ENCODE measurements around the gene LRP1B. TPM values are rescaled to one million over a fixed set of nuclear protein-coding genes. Genes with fewer than 3 reads are reported as not detected.

LRP1B gene
- total and polyA plus RNA-seq, 7 experiments from 2014 or later: 0.10 TPM; not detected in 6

DNA sequence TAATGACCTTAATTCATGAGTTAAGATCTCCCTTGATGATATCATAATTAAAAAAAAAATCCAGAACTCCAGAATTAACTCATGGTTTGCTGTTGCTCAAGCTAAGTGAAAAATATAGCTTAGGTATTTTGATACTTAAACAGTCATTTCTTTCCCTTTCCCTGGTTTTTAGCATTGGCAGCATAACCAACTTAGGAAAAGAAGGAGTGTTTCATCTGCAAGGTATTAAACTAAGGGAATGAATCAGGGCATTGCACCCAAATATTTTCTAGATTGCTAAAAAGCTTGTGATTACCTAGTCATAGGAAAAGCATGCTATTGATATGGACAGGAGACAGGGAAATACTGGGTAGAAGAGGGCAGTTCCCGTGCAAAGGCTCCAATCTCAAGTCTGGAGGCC, 207.2 kb downstream of the LRP1B start:
- CTCF ChIA-PET: no interaction called here
- H3K27me3 ChIP-seq (ENCODE audit: control insufficient read depth in 2 of 2, insufficient read depth in 2 of 2, low read length in 2 of 2): no peaks in the 10 kb centered on the region
- no peaks in the 10 kb centered on the region for H3K36me3 ChIP-seq (ENCODE audit: control insufficient read depth in 2 of 3, insufficient read depth in 3 of 3, low read length in 3 of 3)

DNA sequence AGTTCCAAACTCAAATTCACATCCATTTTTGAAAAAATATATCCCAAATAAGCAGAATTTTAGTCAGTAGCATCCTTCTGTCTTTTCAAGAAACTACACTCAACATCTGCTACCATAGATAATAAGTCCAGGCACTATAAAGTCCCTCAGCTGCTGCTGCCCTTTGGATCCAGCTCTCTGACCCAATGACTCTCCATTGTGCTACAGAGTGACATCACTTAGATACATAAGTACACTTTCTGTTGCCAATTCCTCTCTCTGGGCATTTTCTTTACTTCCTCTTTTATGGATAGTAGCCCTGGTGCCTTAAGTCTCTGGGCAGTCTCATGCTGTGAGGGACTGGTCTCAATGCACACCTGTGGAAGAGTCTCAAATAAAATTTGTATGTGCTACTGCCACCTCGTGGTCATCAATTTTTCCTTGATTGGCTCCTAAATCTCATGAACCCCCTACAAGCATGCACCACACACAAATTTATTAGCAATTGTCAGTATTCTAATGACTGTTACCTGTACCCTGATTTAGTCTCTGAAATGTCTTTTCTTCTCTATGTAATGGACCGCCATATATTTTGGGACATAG, 219.2 kb downstream of the LRP1B start:
- H3K36me3 Mint-ChIP-seq: no peaks in the 10 kb centered on the region

More for the DNA sequence above, 207.2 kb downstream of the LRP1B start:
- Mint-ChIP-seq H3K27me3 (no peaks in the 10 kb centered on the region), H3K4me3 (no peak overlapping the region), H3K36me3 (no peaks in the 10 kb centered on the region), H3K27ac (no peak overlapping the region), H3K4me1 (no peaks in the 10 kb centered on the region), H3K9me3 (peaks cover 0 to 10% (median 2%) of the 10 kb centered on the region in 11 donors)
- POLR2A ChIA-PET: no interaction called here
- no peak overlapping the region for H3K4me3 ChIP-seq (ENCODE audit: low read length)
- no peaks in the 10 kb centered on the region for H3K9me3 ChIP-seq (ENCODE audit: control insufficient read depth in 2 of 3, low read length in 3 of 3)
- no peaks in the 10 kb centered on the region for H3K4me1 ChIP-seq (ENCODE audit: control insufficient read depth in 2 of 2, insufficient read depth in 2 of 2, low read length in 2 of 2)
- H3K27ac ChIP-seq (ENCODE audit: low read depth, low read length): no peak overlapping the region
- intact Hi-C loops (cut with micrococcal nuclease): no loop called here
- DNase-seq: no peak
- no peak for ATAC-seq

DNA sequence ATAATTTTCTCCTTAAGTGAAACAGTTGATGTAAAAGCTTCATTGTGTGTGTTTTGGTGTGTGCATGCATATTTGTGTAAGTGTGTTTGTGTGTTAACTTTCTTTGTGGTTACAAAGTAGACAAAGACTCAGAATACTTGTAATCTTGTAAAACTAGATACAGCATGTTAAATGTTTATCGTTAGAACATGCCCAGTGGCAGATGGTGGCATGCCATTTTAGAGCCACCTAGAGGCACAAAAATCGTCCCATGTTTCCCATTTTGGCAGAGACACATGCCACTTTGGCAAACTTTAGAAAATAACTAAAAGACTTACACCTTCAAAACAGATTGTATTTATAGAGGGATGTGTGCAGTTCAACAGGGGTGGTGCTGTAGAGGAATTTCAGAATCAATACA, 224.1 kb downstream of the LRP1B start:
- Histone ChIP-seq H3K36me3 (ENCODE audit: control insufficient read depth in 2 of 3, insufficient read depth in 3 of 3, low read length in 3 of 3) (no peaks in the 10 kb centered on the region), H3K27ac (ENCODE audit: low read depth, low read length) (no peak overlapping the region), H3K4me1 (ENCODE audit: control insufficient read depth in 2 of 2, insufficient read depth in 2 of 2, low read length in 2 of 2) (no peaks in the 10 kb centered on the region), H3K4me3 (ENCODE audit: low read length) (no peak overlapping the region), H3K27me3 (ENCODE audit: control insufficient read depth in 2 of 2, insufficient read depth in 2 of 2, low read length in 2 of 2) (no peaks in the 10 kb centered on the region), H3K9me3 (ENCODE audit: control insufficient read depth in 2 of 3, low read length in 3 of 3) (no peaks in the 10 kb centered on the region)
- no peaks in the 10 kb centered on the region for H3K4me1 Mint-ChIP-seq
- ChIA-PET CTCF (no interaction called here), POLR2A (no interaction called here)
- intact Hi-C loops (cut with micrococcal nuclease): no loop called here
- DNase-seq (no peak), ATAC-seq (no peak)
- H3K27me3 Mint-ChIP-seq: no peaks in the 10 kb centered on the region
- H3K4me3 Mint-ChIP-seq: no peak overlapping the region
- peaks cover 0 to 2% (median 0%) of the 10 kb centered on the region in 11 donors for H3K9me3 Mint-ChIP-seq
- no peaks in the 10 kb centered on the region for H3K36me3 Mint-ChIP-seq
- no peak overlapping the region for H3K27ac Mint-ChIP-seq

More for the DNA sequence above, 219.2 kb downstream of the LRP1B start:
- Mint-ChIP-seq H3K4me3 (no peak overlapping the region), H3K4me1 (no peaks in the 10 kb centered on the region), H3K9me3 (peaks cover 0 to 16% (median 6%) of the 10 kb centered on the region in 11 donors), H3K27me3 (no peaks in the 10 kb centered on the region), H3K27ac (no peak overlapping the region)
- no peaks in the 10 kb centered on the region for H3K27me3 ChIP-seq (ENCODE audit: control insufficient read depth in 2 of 2, insufficient read depth in 2 of 2, low read length in 2 of 2)
- ChIA-PET POLR2A (no interaction called here), CTCF (no interaction called here)
- no peaks in the 10 kb centered on the region for H3K9me3 ChIP-seq (ENCODE audit: control insufficient read depth in 2 of 3, low read length in 3 of 3)
- DNase-seq (no peak), ATAC-seq (no peak)
- no peak overlapping the region for H3K4me3 ChIP-seq (ENCODE audit: low read length)
- no peak overlapping the region for H3K27ac ChIP-seq (ENCODE audit: low read depth, low read length)
- intact Hi-C loops (cut with micrococcal nuclease): no loop called here
- H3K36me3 ChIP-seq (ENCODE audit: control insufficient read depth in 2 of 3, insufficient read depth in 3 of 3, low read length in 3 of 3): no peaks in the 10 kb centered on the region
- H3K4me1 ChIP-seq (ENCODE audit: control insufficient read depth in 2 of 2, insufficient read depth in 2 of 2, low read length in 2 of 2): no peaks in the 10 kb centered on the region

DNA sequence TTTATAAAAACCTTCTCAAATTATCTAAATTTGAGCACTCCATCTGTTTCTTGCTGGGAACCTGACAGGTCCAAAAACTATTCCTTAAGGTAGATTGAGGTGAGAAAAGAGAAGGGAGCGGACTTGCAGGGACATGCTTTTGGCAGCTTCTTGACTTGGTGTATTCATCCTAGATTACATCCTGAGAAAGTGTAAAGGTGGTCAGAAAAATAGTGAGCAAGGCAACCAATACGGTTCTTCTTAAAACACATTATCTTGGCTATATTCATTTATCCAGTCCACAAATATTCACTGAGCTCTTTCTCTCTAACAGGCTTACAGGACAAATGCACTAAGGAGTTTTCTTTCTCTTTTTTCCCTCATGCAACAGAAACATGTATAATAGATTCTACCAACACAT, 230.0 kb downstream of the LRP1B start:
- H3K36me3 ChIP-seq (ENCODE audit: control insufficient read depth in 2 of 3, insufficient read depth in 3 of 3, low read length in 3 of 3): no peaks in the 10 kb centered on the region
- no peaks in the 10 kb centered on the region for H3K4me1 ChIP-seq (ENCODE audit: control insufficient read depth in 2 of 2, insufficient read depth in 2 of 2, low read length in 2 of 2)
- no peaks in the 10 kb centered on the region for H3K27me3 Mint-ChIP-seq
- H3K27me3 ChIP-seq (ENCODE audit: control insufficient read depth in 2 of 2, insufficient read depth in 2 of 2, low read length in 2 of 2): no peaks in the 10 kb centered on the region
- no peaks in the 10 kb centered on the region for H3K4me1 Mint-ChIP-seq
- CTCF ChIA-PET: no interaction called here
- DNase-seq: no peak
- intact Hi-C loops (cut with micrococcal nuclease): no loop called here
- H3K9me3 ChIP-seq (ENCODE audit: control insufficient read depth in 2 of 3, low read length in 3 of 3): no peaks in the 10 kb centered on the region
- ATAC-seq: no peak
- POLR2A ChIA-PET: no interaction called here
- H3K27ac Mint-ChIP-seq: no peak overlapping the region
- H3K36me3 Mint-ChIP-seq: no peaks in the 10 kb centered on the region
- H3K4me3 Mint-ChIP-seq: no peak overlapping the region
- no peak overlapping the region for H3K27ac ChIP-seq (ENCODE audit: low read depth, low read length)
- H3K4me3 ChIP-seq (ENCODE audit: low read length): no peak overlapping the region
- peaks cover 0 to 5% (median 0%) of the 10 kb centered on the region in 11 donors for H3K9me3 Mint-ChIP-seq

DNA sequence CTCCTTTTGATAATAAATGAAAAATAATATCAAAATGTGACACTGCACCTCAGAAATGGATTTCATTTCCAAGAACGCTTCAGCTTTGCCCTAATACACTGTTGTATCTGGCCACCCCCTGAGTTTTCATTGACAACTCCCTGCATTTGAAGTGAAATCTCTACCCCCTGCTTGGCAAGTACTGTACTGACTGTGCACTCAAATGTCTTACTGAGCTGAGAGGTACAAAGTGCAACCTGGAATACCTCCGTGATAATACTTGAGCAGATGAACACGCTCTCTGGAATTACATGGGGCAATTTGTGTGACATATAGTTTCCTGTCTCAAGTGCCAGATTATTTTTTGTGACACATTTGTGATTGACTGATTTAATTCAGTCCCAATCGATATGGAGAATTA, 231.1 kb downstream of the LRP1B start:
- intact Hi-C loops (cut with micrococcal nuclease): no loop called here
- Mint-ChIP-seq H3K27ac (no peak overlapping the region), H3K4me3 (no peak overlapping the region), H3K4me1 (no peaks in the 10 kb centered on the region), H3K27me3 (no peaks in the 10 kb centered on the region), H3K36me3 (no peaks in the 10 kb centered on the region), H3K9me3 (peaks cover 0 to 5% (median 0%) of the 10 kb centered on the region in 11 donors)
- Histone ChIP-seq H3K27ac (ENCODE audit: low read depth, low read length) (no peak overlapping the region), H3K27me3 (ENCODE audit: control insufficient read depth in 2 of 2, insufficient read depth in 2 of 2, low read length in 2 of 2) (no peaks in the 10 kb centered on the region), H3K4me3 (ENCODE audit: low read length) (no peak overlapping the region), H3K36me3 (ENCODE audit: control insufficient read depth in 2 of 3, insufficient read depth in 3 of 3, low read length in 3 of 3) (no peaks in the 10 kb centered on the region), H3K9me3 (ENCODE audit: control insufficient read depth in 2 of 3, low read length in 3 of 3) (no peaks in the 10 kb centered on the region), H3K4me1 (ENCODE audit: control insufficient read depth in 2 of 2, insufficient read depth in 2 of 2, low read length in 2 of 2) (no peaks in the 10 kb centered on the region)
- DNase-seq (no peak), ATAC-seq (no peak)
- CTCF ChIA-PET: no interaction called here
- POLR2A ChIA-PET: no interaction called here

DNA sequence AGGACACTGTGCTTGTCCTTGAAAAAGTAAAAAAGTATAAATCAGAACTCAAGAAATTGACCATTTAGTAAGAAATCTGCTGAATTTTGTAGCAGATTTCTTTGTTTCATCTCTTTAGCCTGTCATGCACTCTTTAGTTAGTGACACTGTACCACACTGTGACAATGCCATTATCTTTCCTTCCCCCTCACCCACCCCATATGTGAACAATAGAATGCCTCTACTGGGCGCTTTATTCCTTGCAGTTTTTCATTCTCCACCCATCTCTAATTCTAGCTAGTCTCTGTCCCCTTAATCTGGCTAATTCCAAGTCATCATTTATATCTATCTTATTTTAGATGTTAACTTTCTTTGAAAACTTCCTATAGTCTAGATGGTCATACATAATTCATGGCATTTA, 241.0 kb downstream of the LRP1B start:
- DNase-seq (no peak), ATAC-seq (no peak)
- Mint-ChIP-seq H3K36me3 (no peaks in the 10 kb centered on the region), H3K27ac (no peak overlapping the region), H3K4me3 (no peak overlapping the region), H3K4me1 (no peaks in the 10 kb centered on the region), H3K9me3 (peaks cover 0 to 17% (median 2%) of the 10 kb centered on the region in 11 donors), H3K27me3 (no peaks in the 10 kb centered on the region)
- ChIA-PET POLR2A (no interaction called here), CTCF (no interaction called here)
- H3K36me3 ChIP-seq (ENCODE audit: control insufficient read depth in 2 of 3, insufficient read depth in 3 of 3, low read length in 3 of 3): no peaks in the 10 kb centered on the region
- intact Hi-C loops (cut with micrococcal nuclease): no loop called here
- no peaks in the 10 kb centered on the region for H3K9me3 ChIP-seq (ENCODE audit: control insufficient read depth in 2 of 3, low read length in 3 of 3)
- H3K4me3 ChIP-seq (ENCODE audit: low read length): no peak overlapping the region
- no peak overlapping the region for H3K27ac ChIP-seq (ENCODE audit: low read depth, low read length)
- H3K4me1 ChIP-seq (ENCODE audit: control insufficient read depth in 2 of 2, insufficient read depth in 2 of 2, low read length in 2 of 2): no peaks in the 10 kb centered on the region
- no peaks in the 10 kb centered on the region for H3K27me3 ChIP-seq (ENCODE audit: control insufficient read depth in 2 of 2, insufficient read depth in 2 of 2, low read length in 2 of 2)

DNA sequence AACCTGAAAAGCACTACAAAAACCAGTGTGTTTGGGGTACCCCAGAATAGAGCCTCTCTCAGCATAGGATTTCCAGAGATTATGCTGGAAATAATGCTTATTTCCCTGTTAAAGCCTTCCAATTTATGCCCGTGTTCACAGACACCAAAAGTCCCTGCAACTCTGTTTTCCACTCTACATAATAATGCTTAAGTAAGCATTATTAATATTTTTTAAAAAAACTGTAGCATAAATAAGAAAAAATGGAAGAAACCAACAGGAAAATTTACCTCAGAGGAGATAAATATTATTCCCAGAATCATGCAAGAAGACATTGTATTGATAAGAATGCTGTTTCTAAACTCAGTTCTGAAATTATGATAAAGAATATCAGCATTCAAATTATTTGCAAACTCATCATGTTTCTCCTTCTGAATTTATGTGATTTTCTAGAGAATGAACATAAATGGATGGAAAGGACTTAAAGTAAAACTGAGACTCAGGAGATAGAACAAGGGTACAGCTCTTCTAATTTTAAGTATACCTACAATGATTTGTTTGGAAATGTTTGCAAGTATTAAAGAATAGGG, 241.7 kb downstream of the LRP1B start:
- H3K36me3 ChIP-seq (ENCODE audit: control insufficient read depth in 2 of 3, insufficient read depth in 3 of 3, low read length in 3 of 3): no peaks in the 10 kb centered on the region
- ChIA-PET POLR2A (no interaction called here), CTCF (no interaction called here)
- no peaks in the 10 kb centered on the region for H3K36me3 Mint-ChIP-seq
- no peaks in the 10 kb centered on the region for H3K4me1 Mint-ChIP-seq
- H3K27me3 ChIP-seq (ENCODE audit: control insufficient read depth in 2 of 2, insufficient read depth in 2 of 2, low read length in 2 of 2): no peaks in the 10 kb centered on the region
- H3K9me3 Mint-ChIP-seq: peaks cover 0 to 17% (median 2%) of the 10 kb centered on the region in 11 donors
- intact Hi-C loops (cut with micrococcal nuclease): no loop called here
- H3K9me3 ChIP-seq (ENCODE audit: control insufficient read depth in 2 of 3, low read length in 3 of 3): no peaks in the 10 kb centered on the region
- no peak for ATAC-seq
- H3K4me3 ChIP-seq (ENCODE audit: low read length): no peak overlapping the region
- no peak overlapping the region for H3K27ac ChIP-seq (ENCODE audit: low read depth, low read length)
- no peaks in the 10 kb centered on the region for H3K4me1 ChIP-seq (ENCODE audit: control insufficient read depth in 2 of 2, insufficient read depth in 2 of 2, low read length in 2 of 2)
- H3K27ac Mint-ChIP-seq: no peak overlapping the region
- DNase-seq: no peak
- no peak overlapping the region for H3K4me3 Mint-ChIP-seq
- H3K27me3 Mint-ChIP-seq: no peaks in the 10 kb centered on the region

Measured in naive thymus-derived CD4-positive, alpha-beta T cell (primary cell).